HCT116 (cell line): ENCODE results near the gene ENDOD1. TPM values are rescaled to one million over a fixed set of nuclear protein-coding genes. Genes with fewer than 3 reads are reported as not detected.

Source experiments
- ATAC-seq: fragments of 200-7000 bp; cut with Tn5 transposase; 2 replicates; pipeline ENCODE4 v1.9.1; 2020; ENCODE audit warnings: mild to moderate bottlenecking, moderate library complexity
- BruUV-seq: library from RNA; stranded (reverse); fragments of 400-500 nt; replicated peaks from 2 replicates; lab custom pipeline; 2021; lab: Mats Ljungman, UMichigan
- CTCF ChIA-PET: fragments of 300-600 bp; sonication (Branson Sonifier 250); formaldehyde crosslinking; loops from one replicate; lab custom pipeline; 2021; ENCODE audit warnings: antibody characterized with exemption; lab: Charles Lee
- POLR2A ChIA-PET: fragments of 300-600, 350-600 bp; sonication (Branson Sonifier 250); formaldehyde crosslinking; loops from one replicate; lab custom pipeline; 2021; ENCODE audit warnings: antibody characterized with exemption; lab: Charles Lee
- RAD21 ChIA-PET, 2 experiments: fragments of 300-600 bp; sonication (Branson Sonifier 250); formaldehyde crosslinking; loops; one replicate each; lab custom pipeline; 2023; ENCODE audit warnings: low total read pairs in 2 of 2; ENCODE audit not compliant: uncharacterized antibody in 2 of 2, unreplicated experiment in 2 of 2, low non-redundant PET in 1 of 2; lab: Charles Lee
- DNase-seq: peaks from one replicate; pipeline ENCODE4 v3.0.0-alpha.2; 2010; ENCODE audit warnings: low read depth, low spot score
- H2AFZ ChIP-seq: fragments of 200-600 bp; shearing (Covaris generic), sonication (generic); 2 replicates; pipeline ENCODE4 v1.6.1; 2017; ENCODE audit warnings: low read depth, mixed run types, mixed read lengths, antibody characterized with exemption, low read length; ENCODE audit not compliant: poor library complexity, severe bottlenecking
- H3K27ac ChIP-seq: 2 replicates; pipeline ENCODE4 v1.5.1; 2012; ENCODE audit warnings: low read depth, low read length
- H3K27me3 ChIP-seq: fragments of 200-600 bp; sonication (generic); 2 replicates; pipeline ENCODE4 v1.6.1; 2016; ENCODE audit warnings: mixed run types, low read length, mixed read lengths; ENCODE audit not compliant: insufficient read depth
- H3K36me3 ChIP-seq, 2 experiments: fragments of 200-500 bp in 1 of 2; fragments of 200-600 bp in 1 of 2; sonication (Bioruptor generic) in 1 of 2; sonication (generic) in 1 of 2; 2 replicates each; pipeline versions ENCODE4 v1.5.1 to v1.6.1; 2014 to 2016; ENCODE audit warnings: low read length in 2 of 2, inconsistent platforms in 1 of 2, mixed read lengths in 1 of 2, mixed run types in 1 of 2; ENCODE audit not compliant: insufficient read depth in 2 of 2, control insufficient read depth in 1 of 2
- H3K4me1 ChIP-seq, 2 experiments: fragments of 200-600 bp in 1 of 2; sonication (generic) in 1 of 2; 2 replicates each; pipeline versions ENCODE4 v1.5.1 to v1.6.1; 2012 to 2017; ENCODE audit warnings: low read length in 2 of 2, inconsistent platforms in 1 of 2, mild to moderate bottlenecking in 1 of 2, mixed read lengths in 1 of 2, mixed run types in 1 of 2, moderate library complexity in 1 of 2; ENCODE audit not compliant: insufficient read depth in 2 of 2, control insufficient read depth in 1 of 2
- H3K4me2 ChIP-seq: fragments of 200-600 bp; sonication (generic); 2 replicates; pipeline ENCODE4 v1.6.1; 2017; ENCODE audit warnings: mixed run types, low read length, mixed read lengths
- H3K4me3 ChIP-seq, 2 experiments: fragments of 200-600 bp in 1 of 2; sonication (generic) in 1 of 2; replicated peaks in 1 of 2; 2 replicates each; pipeline ENCODE4 v1.5.1; 2011 to 2016; ENCODE audit warnings: low read length in 2 of 2, control low read depth in 1 of 2, low read depth in 1 of 2, mild to moderate bottlenecking in 1 of 2, mixed read lengths in 1 of 2, mixed run types in 1 of 2
- H3K79me2 ChIP-seq: fragments of 200-600 bp; sonication (generic); 2 replicates; pipeline ENCODE4 v1.6.1; 2017; ENCODE audit warnings: mild to moderate bottlenecking, mixed run types, low read length, moderate library complexity, mixed read lengths; ENCODE audit not compliant: insufficient read depth
- H3K9ac ChIP-seq: fragments of 200-600 bp; sonication (generic); 2 replicates; pipeline ENCODE4 v1.6.1; 2016; ENCODE audit warnings: low read length, mixed read lengths
- H3K9me2 ChIP-seq: fragments of 200-600 bp; sonication (generic), shearing (Covaris generic); 2 replicates; pipeline ENCODE4 v1.6.1; 2017; ENCODE audit warnings: mixed run types, mild to moderate bottlenecking, moderate library complexity; ENCODE audit not compliant: insufficient read depth
- H3K9me3 ChIP-seq, 2 experiments: fragments of 200-500 bp in 1 of 2; fragments of 200-600 bp in 1 of 2; sonication (Bioruptor generic) in 1 of 2; sonication (generic) in 1 of 2; 2 replicates each; pipeline ENCODE4 v1.6.1; 2014 to 2017; ENCODE audit warnings: low read length in 2 of 2, mixed read lengths in 2 of 2, inconsistent platforms in 1 of 2, low read depth in 1 of 2, mild to moderate bottlenecking in 1 of 2, mixed run types in 1 of 2, moderate library complexity in 1 of 2; ENCODE audit not compliant: control insufficient read depth in 1 of 2, insufficient read depth in 1 of 2
- H4K20me1 ChIP-seq: fragments of 200-600 bp; sonication (generic), shearing (Covaris generic); 2 replicates; pipeline ENCODE4 v1.6.1; 2017; ENCODE audit warnings: mixed run types, mild to moderate bottlenecking, moderate library complexity; ENCODE audit not compliant: insufficient read depth
- ATF3 ChIP-seq: IDR thresholded peaks from 2 replicates; pipeline ENCODE4 v1.6.1; 2012
- CBX3 ChIP-seq: IDR thresholded peaks from 2 replicates; pipeline ENCODE4 v1.6.1; 2012; ENCODE audit warnings: low read depth
- CEBPB ChIP-seq: IDR thresholded peaks from 2 replicates; pipeline ENCODE4 v1.6.1; 2012; ENCODE audit warnings: low read depth
- CTCF ChIP-seq, 3 experiments: fragments of 200-600 bp in 1 of 3; sonication (generic) in 1 of 3; IDR thresholded peaks in 2 of 3; conservative IDR thresholded peaks in 1 of 3; 2 replicates each; pipeline ENCODE4 v1.5.1; 2012 to 2017; ENCODE audit warnings: low read depth in 2 of 3, low read length in 2 of 3, antibody characterized with exemption in 1 of 3, borderline replicate concordance in 1 of 3, control low read depth in 1 of 3, mild to moderate bottlenecking in 1 of 3, mixed read lengths in 1 of 3, mixed run types in 1 of 3, moderate library complexity in 1 of 3; ENCODE audit not compliant: insufficient read depth in 1 of 3
- ELF1 ChIP-seq: IDR thresholded peaks from 2 replicates; pipeline ENCODE4 v1.6.1; 2012; ENCODE audit warnings: low read depth, borderline replicate concordance
- EZH2 ChIP-seq: fragments of 200-600 bp; sonication (generic); IDR thresholded peaks from 2 replicates; pipeline ENCODE4 v1.6.1; 2017; ENCODE audit warnings: antibody characterized with exemption, mixed run types
- EZH2phosphoT487 ChIP-seq: fragments of 200-600 bp; IDR thresholded peaks from 2 replicates; pipeline ENCODE4 v1.6.1; 2018; ENCODE audit warnings: antibody characterized with exemption, borderline replicate concordance
- FOSL1 ChIP-seq: IDR thresholded peaks from 2 replicates; pipeline ENCODE4 v1.6.1; 2012; ENCODE audit warnings: low read depth
- JUND ChIP-seq: IDR thresholded peaks from 2 replicates; pipeline ENCODE4 v1.6.1; 2012
- MAX ChIP-seq: IDR thresholded peaks from 2 replicates; pipeline ENCODE4 v1.6.1; 2012
- POLR2A ChIP-seq: IDR thresholded peaks from 2 replicates; pipeline ENCODE4 v1.7.0; 2011; ENCODE audit warnings: borderline replicate concordance; ENCODE audit not compliant: insufficient read depth, insufficient read length; ENCODE audit errors: extremely low read depth
- POLR2AphosphoS5 ChIP-seq: IDR thresholded peaks from 2 replicates; pipeline ENCODE4 v1.6.1; 2011; ENCODE audit warnings: mild to moderate bottlenecking, low read depth, low read length, moderate library complexity
- REST ChIP-seq: IDR thresholded peaks from 2 replicates; pipeline ENCODE4 v1.6.1; 2012; ENCODE audit warnings: low read depth
- SIN3A ChIP-seq: IDR thresholded peaks from 2 replicates; pipeline ENCODE4 v1.6.1; 2012; ENCODE audit warnings: low read depth
- SP1 ChIP-seq: IDR thresholded peaks from 2 replicates; pipeline ENCODE4 v1.6.1; 2012; ENCODE audit warnings: low read depth
- SRF ChIP-seq: IDR thresholded peaks from 2 replicates; pipeline ENCODE4 v1.6.1; 2012; ENCODE audit warnings: low read depth
- TCF7L2 ChIP-seq: IDR thresholded peaks from 2 replicates; pipeline ENCODE4 v1.7.0; 2011; ENCODE audit warnings: borderline replicate concordance, inconsistent platforms; ENCODE audit not compliant: insufficient read depth, insufficient read length; ENCODE audit errors: extremely low read depth
- ZBTB33 ChIP-seq: IDR thresholded peaks from 2 replicates; pipeline ENCODE4 v1.6.1; 2011; ENCODE audit warnings: mild to moderate bottlenecking, low read length, moderate library complexity; ENCODE audit not compliant: insufficient replicate concordance; ENCODE audit errors: extremely low read depth
- ZFX ChIP-seq: fragments of 450-650 bp; IDR thresholded peaks from 2 replicates; pipeline ENCODE4 v1.6.1; 2017
- intact Hi-C: fragments of 100-400 bp; cut with micrococcal nuclease; formaldehyde crosslinking; loops from 2 replicates; pipeline ENCODE4 v1.10.0; 2022
- total RNA-seq: library from RNA; stranded (reverse); gene quantifications from one replicate; pipeline ENCODE4 v1.2.1, GENCODE V29; 2021; ENCODE audit not compliant: unreplicated experiment

The ENDOD1 gene
- total RNA-seq, 1 experiment from 2014 or later = 33.6 TPM

GRCh38 chr11:95065336-95065735 is 24.3 kb upstream of the ENDOD1 start:
- Histone ChIP-seq H3K4me1 (peaks cover 14 to 16% of the 10 kb centered on the region in 2 experiments), H3K9ac (no peak overlapping the region), H3K36me3 (no peaks in the 10 kb centered on the region), H3K27ac (no peak overlapping the region), H3K9me3 (no peaks in the 10 kb centered on the region), H3K79me2 (peaks cover 26% of the 10 kb centered on the region), H3K4me2 (no peak overlapping the region), H3K9me2 (no peaks in the 10 kb centered on the region; the same call in 1 of the 2 replicates), H2AFZ (no peak overlapping the region), H3K4me3 (no peak overlapping the region), H4K20me1 (no peaks in the 10 kb centered on the region), H3K27me3 (no peaks in the 10 kb centered on the region)
- CTCF ChIA-PET = no interaction called here
- TF ChIP-seq JUND (no peak), SRF (no peak), EZH2phosphoT487 (no peak), SP1 (no peak), TCF7L2 (no peak), FOSL1 (no peak), EZH2 (no peak), SIN3A (no peak), ZBTB33 (no peak), ZFX (no peak), ATF3 (no peak), MAX (no peak), REST (no peak), CBX3 (no peak), POLR2AphosphoS5 (no peak), CEBPB (no peak), ELF1 (no peak), CTCF (IDR thresholded peaks at IDR 0.05 in 2 of 3, conservative IDR thresholded peaks at IDR 0.05 in 1 of 3; ENCODE audit: borderline replicate concordance in 1 of 3, insufficient read depth in 1 of 3, low read depth in 2 of 3, low read length in 2 of 3) (no peak), POLR2A (no peak)
- DNase-seq (no peak), ATAC-seq (no peak)
- intact Hi-C loops = loop anchor here (5.0 kb wide), 4 partner anchors 42 to 1362 kb away; partner anchors contain the start of gene FAM76B
- RAD21 ChIA-PET = no interaction called here
- BruUV-seq = no TSS peak
- POLR2A ChIA-PET = interaction anchor here (2.7 kb wide), 1 partner anchor 86 kb away, joined by 36 read pairs; no protein-coding TSS in a partner anchor
